ENCODE results near the gene EHD4.

Gene EHD4

DNA sequence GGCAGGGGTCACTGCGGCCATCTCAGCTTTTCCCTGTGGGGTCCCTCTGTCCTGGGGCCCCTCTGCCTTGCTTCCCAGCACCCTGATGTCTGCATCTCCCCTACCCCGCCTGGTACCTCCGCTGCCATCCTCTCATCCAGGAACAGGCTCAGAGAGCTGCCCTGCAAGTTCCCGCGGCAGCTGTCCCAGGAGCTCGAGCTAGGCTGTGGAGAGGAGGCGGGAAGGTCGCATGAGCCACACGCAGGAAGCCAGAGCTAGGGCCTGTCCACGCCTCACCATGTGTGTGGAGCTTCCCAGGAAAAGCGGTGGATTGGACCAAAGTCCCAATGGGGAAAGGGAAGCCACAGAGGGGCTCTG, 121.2 kb downstream of the EHD4 start:
- H3K27ac ChIP-seq: no peak overlapping the region
- TF ChIP-seq, protein P1, sequence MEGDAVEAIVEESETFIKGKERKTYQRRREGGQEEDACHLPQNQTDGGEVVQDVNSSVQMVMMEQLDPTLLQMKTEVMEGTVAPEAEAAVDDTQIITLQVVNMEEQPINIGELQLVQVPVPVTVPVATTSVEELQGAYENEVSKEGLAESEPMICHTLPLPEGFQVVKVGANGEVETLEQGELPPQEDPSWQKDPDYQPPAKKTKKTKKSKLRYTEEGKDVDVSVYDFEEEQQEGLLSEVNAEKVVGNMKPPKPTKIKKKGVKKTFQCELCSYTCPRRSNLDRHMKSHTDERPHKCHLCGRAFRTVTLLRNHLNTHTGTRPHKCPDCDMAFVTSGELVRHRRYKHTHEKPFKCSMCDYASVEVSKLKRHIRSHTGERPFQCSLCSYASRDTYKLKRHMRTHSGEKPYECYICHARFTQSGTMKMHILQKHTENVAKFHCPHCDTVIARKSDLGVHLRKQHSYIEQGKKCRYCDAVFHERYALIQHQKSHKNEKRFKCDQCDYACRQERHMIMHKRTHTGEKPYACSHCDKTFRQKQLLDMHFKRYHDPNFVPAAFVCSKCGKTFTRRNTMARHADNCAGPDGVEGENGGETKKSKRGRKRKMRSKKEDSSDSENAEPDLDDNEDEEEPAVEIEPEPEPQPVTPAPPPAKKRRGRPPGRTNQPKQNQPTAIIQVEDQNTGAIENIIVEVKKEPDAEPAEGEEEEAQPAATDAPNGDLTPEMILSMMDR (conservative IDR thresholded peaks at IDR 0.05): no peak

DNA sequence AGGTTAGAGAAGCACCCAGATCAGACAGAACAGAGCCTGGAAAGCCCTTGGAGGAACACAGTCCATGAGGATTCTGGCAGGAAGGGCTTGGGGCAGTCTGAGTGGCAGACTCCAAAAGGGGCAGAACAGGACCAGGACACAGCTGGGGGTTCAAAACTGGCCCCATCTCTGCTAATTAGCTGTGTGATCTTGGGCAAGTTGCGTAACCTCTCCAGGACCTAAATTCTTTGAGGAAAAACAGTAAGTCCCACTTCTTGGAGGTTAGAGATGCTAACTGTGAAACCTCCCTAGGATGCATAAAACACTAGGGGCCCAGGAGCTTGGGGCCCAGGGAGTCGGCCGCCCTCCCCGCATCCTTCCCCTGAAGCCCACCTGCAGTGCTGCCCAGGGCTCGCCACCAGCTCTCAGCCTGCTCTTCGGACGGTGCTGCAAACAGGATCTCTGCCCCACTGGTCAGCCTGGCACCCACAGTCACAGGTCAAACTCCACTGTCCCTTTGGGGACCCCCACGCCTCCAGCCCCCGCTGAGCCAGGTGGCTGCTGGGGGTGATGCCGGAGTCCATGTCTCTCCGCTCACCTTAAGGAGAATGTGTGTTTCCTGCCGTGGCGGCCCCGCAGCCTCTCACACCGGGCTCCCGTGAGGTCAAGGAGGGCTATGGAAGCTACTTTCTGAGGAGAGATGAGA, 121.7 kb downstream of the EHD4 start:
- TF ChIP-seq, protein P1 (conservative IDR thresholded peaks at IDR 0.05): no peak
- H3K27ac ChIP-seq: no peak overlapping the region

DNA sequence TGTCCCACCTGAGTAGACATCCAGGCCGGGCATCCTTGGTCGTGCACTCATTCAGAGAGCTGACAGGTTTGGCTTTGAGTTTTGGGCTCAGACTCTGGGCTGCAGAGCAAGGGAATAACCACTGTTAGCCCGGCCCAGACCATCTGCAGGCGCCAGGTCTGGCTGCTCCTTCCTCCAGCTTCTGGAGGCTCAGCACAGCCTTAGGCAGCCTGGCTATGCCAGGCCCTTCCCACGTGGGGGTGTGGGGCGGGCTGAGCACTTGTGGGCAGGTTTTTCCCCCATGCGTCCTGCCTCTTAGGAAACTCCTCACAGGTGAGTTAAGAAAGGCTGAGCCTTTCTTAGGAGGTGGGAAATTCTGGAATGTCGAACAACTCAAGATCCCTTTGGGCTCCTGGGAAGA, 122.5 kb downstream of the EHD4 start:
- no peak overlapping the region for H3K27ac ChIP-seq
- TF ChIP-seq, protein P1 (conservative IDR thresholded peaks at IDR 0.05): no peak

DNA sequence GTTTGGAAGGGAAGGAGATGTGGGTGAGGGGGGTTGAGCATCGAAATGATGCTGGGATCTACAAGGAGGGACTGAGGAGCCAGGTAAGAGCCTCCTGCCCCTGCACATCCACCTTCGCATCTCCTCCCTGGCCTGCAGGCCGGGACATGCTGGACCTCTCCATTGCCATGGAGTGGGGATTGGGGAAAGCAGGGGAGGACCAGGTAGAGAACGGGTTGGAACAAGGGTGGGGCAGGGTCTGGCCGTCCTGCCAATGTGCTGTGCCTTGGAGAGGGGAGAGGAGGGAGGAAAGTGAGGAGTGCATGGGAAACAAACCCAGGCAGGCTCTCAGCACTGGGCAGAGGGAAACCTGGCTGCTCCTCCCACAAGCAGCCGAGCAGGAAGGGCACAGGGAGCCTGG, 123.2 kb downstream of the EHD4 start:
- no peak overlapping the region for H3K27ac ChIP-seq
- TF ChIP-seq, protein P1 (conservative IDR thresholded peaks at IDR 0.05): no peak

DNA sequence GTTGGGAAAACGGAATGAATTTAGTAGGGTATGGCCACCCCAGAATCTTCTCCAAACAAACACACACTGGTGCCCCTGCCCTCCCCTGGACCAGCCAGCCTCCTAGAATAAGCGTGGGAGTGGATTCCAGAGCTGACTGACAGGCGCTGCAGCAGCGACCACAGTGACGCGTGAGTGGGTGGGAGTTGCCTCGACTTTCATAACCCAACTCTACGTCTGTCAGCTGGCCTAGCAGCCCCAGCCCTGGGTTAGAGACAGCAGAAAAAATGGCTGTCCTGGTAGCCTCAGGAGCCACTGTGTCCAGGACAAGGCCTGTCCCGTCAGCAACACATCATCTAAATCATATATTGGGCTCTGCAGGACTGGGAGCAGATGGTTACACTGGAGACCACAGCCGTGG, 123.7 kb downstream of the EHD4 start:
- H3K27ac ChIP-seq: no peak overlapping the region
- TF ChIP-seq, protein P1 (conservative IDR thresholded peaks at IDR 0.05): no peak

DNA sequence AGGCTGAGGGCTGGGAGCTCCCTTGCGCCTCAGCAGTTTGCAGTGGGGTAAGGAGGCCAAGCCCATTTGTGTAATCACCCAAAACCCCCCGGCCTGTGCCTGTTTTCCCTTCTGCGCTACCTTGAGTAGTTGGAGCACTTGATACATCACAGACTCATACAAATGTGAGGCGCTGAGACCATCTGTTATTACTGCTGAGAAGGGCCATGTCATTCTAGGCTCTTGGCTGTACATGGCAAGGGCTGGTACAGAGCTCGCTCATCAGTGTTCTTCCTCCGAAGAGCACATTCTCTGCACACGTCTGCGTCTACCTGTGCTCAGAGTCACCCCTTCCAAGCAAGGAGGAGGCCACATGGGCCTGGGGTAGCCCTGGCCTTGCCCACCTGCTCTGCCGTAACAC, 124.4 kb downstream of the EHD4 start:
- TF ChIP-seq, protein P1 (conservative IDR thresholded peaks at IDR 0.05): no peak
- H3K27ac ChIP-seq: no peak overlapping the region

DNA sequence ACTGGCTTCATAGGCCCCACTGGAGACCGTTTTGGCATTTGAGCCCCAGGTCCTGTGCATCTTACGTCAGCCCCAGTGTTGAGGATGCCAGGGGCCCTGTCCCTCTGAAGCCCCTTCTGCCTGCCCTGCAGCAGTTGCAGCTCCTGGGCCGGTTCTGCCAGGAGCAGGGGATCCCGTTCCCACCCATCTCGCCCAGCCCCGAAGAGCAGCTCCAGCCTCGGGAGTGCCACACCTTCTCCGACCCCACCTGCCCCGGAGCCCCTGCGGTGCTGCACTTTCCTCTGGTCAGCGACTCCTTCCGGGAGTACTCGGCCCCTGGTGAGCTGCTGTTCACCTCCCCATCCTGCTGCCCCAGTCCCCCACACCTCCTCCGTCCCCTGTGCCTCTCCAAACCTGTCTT, 125.2 kb downstream of the EHD4 start:
- TF ChIP-seq, protein P1 (conservative IDR thresholded peaks at IDR 0.05): no peak
- H3K27ac ChIP-seq: no peak overlapping the region
